Right lobe of liver (tissue), 4 donors: ENCODE data around the gene LLGL1.

ENCODE experiments used
- CTCF ChIP-seq, 4 donors: fragments of 200-600 bp in 3 of 4; fragments of 450-650 bp in 1 of 4; IDR thresholded peaks; one replicate each; pipeline versions ENCODE4 v1.5.1 to v1.8.0; 2016 to 2022; ENCODE audit warnings: antibody characterized with exemption in 4 of 4, mild to moderate bottlenecking in 2 of 4
- POLR2A ChIP-seq: fragments of 450-650 bp; IDR thresholded peaks from one replicate; pipeline ENCODE4 v1.6.1; 2017; ENCODE audit warnings: antibody characterized with exemption, mild to moderate bottlenecking
- donor health status: DM: no; HTN: no; CAD: no.
- donor health status: DM: no; HTN: no; CAD: no.
- donor health status: DM: no; HTN: yes; CAD: no.

GRCh38 chr17:18254888-18255649 is 29.6 kb downstream of the LLGL1 start:
- TF ChIP-seq CTCF (IDR thresholded peaks at IDR 0.05) (no peak), POLR2A (no peak)
